ENCODE results near the gene C1D.

C1D gene

GRCh38 chr2:68057658-68058396 is 5.0 kb downstream of the C1D start:
- no peak for DNase-seq

DNA sequence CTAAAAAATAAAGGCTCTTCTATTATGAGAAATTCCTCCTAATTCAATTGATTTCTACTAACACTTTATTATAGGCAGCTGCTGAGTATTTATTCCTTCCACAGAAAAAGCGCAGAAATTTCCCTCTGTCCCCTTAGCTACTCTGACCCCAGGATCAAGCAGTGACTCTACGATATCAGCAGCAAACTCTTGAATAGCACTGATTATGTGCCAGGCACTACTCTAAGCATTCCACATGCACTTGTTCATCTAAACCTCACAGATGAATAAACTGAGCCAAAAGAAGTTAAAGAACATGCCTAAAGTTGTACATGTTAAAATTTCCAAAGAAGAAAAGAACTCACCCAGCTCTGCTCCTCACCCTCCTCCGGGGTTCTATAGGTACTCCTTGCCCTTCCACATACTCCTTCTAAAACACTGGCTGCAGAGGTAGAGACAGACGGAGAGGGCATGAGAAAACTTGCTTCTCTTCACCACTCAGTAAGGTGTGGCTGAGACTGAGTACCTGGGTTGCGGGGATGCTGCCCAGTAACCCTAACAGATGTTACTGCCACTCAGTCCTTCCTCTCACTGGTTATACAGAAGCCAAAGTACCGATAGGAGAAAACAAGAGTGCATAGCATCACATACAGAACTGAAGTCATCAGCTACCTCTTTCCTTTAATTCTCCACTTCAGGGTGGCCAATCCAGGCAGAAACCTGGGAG is 9.9 kb downstream of the C1D start:
- DNase-seq: no peak

DNA sequence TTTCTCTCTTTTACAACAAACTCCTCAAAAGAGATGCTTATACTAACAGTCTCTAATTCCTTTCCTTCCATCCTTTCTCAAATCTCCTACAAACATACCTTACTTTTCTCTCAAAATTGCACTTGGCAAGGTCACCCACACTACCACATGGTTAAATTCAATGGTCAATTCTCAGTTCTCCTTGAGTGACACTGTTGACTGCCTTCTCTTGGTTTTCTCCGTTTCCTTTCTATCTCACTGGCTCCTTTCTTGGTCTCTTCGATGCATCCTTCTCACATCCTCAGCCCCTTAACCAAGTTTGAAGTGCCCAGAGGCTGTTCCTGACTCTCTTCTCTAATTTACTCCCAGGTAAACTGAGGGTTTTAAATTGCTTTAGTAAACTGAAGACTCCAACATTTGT is 12.5 kb downstream of the C1D start:
- no peak for DNase-seq

DNA sequence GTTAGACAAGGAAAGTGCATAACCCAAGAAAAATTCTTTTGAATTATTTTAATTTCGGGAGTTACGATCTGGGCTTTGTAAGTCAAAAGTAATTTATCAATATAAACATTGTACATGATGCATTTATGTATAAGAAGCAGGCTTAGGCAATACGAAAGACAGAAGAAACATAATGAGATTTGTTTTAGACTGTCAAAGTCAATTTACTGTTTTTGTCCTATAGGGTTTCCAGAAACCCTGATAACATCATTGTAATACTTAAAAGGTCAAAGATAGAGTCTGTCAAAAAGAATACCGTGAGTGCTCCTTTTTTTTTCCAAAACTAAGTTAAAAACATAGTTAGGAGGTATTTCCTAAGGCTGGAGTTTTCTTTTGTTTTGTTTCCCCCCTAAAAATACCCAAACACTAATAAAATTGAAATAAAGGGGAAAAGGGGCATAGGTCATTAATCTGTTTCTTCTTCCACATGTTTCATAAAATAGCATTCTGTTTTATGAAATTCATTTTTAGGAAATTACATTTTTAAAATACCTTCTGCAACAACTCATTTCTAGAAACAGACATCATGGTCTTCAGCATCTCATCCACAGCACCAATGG is 16.1 kb downstream of the C1D start:
- no peak for DNase-seq

GRCh38 chr2:68046224-68046623 is 16.6 kb downstream of the C1D start:
- no peak for DNase-seq

DNA sequence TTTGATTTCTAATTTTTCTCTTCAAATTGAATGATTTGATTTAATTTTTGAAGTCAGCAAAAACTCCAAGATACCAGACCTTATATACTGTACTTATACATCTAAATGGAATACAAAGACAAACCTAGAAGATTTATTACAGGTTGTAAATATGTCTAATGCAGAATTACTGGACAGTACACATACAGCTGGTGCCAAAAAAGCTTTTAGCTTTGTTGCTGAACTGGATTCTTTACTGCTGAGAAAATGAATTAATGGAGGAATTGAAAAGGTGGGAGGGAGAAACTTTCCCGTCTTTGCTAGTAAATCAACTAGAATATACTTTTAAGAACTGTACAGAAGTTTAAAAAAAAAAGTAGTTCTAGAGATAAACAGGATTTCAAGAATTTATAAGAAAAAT is 17.5 kb downstream of the C1D start:
- no peak for DNase-seq

- no peak for DNase-seq
Observed at GRCh38 chr2:68044099-68044498, 18.7 kb downstream of the C1D start.

DNA sequence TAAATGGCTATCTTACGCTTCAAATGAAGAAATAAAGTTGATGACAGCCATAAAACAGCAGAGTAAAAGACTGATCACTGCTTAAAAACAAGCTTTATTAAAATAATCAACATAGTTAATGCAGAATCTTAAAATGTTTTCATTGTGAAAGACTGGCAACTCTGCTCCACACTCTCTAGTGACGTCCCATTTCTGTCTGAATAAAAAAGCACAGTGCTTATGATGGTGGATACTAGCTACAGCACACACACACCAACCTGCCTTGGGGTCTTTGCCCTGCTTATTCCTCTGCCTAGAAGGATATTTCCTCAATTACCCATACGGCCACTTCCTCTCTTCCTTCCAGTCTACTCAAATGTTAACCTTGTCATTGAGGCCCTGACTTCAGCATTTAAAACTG is 19.1 kb downstream of the C1D start:
- no peak for DNase-seq

DNA sequence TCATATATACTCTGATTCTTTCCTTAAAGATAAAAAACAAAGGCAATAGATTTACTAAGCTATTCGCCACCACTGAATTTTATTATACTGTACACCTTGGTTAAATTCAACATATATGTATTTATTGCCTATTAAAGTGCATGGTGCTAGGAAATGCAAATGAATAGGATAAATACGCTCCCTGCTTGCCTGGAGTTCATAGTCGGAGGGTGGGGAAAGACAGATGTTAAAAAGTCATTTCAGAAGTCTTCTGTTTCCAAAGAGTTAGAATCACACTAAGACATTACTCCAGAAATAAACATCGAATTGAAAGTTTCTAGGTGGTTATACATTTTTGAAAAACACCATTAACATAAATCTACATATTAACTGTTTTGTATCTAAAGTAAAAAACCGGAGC is 19.8 kb downstream of the C1D start:
- DNase-seq: no peak

DNA sequence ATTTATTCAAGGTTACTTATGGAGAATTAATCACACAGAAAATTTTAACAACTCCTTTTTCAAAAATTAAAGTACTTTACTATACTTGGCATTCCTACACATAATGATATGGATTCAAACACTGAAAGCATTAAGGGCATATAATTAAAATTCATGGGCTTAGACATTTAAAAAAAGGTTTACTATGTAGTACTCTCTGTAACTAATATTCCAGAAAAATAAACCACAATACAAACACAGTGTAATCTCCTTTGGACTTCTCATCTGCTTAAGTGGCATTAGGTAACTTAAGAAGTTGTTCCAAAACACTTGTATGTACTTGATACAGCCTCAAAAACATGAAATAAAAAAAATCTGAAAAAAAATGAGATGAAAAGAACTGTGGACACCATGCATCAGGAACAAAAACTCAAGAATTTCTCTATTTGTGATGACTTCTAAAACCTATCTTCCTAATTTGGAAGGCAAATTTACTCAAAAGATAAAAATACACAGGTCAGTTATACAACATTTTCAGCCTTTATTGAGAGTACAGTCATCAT is 21.0 kb downstream of the C1D start:
- no peak for DNase-seq

DNA sequence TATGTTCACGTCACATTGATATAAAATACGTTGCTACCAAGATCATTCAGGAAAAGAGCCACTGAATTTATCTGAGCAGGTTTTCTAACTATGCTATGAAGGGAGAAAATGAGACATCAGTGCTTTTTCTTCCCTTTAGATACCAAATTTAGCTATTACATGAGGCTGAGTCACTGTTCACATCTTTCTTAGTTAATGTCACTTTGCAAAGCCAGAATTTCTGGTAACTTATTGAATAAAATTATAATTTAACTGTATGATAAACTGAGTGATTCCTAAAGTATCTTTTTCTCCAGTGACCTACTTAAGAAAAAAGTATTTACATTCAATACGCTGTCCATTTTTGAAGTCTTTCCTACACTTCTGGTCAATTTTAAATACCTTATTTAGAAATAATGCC is 22.7 kb downstream of the C1D start:
- DNase-seq: no peak

DNA sequence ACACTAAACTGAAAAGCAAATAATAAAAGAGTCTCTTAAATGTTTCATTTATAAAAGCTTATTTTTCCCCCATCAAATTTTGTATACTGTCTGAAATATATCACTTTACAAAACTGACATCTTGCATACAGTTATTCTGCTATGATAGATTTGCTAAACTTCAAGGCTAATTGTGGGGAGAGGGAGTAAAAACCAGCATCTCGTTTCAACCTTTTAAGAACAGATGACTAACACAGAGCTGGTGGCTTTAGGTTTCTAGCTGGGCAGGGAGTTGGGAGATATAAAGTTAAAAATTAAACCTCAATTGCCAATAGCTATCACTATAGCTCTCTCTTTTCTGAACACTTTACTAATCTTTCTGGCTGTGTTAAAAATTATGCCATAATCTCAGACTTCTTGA is 23.5 kb downstream of the C1D start:
- no peak for DNase-seq

DNA sequence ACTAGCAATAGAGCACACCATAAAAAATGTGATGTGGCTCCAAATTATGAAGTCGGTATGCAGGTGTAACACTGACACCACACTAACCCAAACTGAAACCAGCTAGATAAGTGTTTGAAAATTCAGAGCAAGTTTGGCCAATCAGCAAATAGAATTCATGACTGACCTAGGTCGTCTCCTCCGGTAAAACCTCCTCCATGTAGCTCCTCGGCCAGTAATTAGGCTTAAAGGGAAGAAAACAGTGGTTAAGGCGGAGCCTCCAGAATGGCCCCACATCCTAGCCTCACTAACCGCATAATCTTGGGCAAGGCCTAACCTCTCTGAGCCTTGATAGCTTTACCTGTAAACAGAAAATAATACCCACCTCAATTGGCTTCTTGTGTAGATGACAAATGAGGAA is 30.1 kb downstream of the C1D start:
- DNase-seq: no peak

DNA sequence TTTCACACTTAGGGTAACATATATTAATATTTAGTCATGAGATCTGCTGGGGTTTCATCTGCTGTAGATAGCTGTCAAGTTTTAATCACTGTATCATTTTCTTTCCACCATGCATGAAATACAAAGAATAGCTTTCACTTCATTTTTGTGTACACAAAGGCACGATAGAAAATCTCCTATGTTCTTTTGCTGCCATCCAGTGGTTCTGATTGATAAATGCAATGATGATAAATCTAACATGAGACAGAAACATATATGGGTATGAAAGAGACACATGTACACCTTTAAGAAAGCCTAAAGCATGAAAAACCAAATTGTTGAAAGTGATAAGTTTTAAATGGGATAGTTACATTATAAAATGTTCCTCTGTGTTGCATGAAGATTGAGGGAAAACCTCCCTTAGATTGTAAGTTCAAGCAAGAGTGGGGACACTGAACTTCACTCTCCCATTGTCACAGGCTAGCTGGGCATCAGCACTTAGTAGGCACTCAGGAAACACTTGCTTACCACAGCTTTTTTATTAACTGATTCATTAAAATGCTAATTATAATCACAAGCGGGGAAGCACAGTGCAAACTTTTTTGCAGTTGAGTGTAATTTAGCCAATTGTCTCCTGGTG is 31.2 kb downstream of the C1D start:
- peak in 1 of 2 donors; percentile 69 for DNase-seq

DNA sequence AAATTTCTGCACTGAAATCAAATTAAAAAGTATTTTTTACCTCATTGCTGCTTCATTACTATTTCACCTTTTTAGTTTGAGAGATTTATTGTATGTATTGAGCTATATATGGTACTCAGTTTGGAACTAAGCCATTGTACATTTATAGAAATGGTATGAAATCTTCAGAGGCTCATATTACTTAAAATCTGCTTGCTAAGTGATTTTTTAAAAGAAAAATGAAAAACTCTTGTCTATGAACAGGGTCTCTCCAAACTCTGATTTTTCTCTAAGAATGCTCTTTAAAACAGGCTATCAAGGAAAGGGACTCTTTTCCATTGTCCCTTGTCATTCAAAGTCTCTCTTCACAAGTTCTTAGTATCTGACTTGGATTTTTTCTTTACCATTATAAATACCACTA is 31.8 kb downstream of the C1D start:
- no peak for DNase-seq

DNA sequence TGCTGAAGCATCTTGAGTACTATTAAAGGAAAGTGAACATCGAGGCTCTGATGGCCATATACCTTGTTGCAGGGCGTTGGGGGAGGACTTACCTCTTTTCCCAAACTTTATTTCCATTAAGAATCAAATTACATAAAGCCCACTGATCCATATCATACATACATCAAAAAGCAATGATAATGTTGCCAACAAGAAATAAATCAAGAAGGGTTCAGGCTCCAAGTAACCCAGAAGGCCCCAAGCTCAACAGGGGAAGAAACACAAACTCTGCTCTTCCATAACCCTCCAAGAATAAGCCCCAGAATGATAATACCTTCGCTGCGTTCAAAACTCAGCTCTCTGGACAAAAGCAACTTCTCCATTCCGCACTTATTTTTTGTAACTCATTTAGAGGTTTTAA is 32.3 kb downstream of the C1D start:
- DNase-seq: no peak

DNA sequence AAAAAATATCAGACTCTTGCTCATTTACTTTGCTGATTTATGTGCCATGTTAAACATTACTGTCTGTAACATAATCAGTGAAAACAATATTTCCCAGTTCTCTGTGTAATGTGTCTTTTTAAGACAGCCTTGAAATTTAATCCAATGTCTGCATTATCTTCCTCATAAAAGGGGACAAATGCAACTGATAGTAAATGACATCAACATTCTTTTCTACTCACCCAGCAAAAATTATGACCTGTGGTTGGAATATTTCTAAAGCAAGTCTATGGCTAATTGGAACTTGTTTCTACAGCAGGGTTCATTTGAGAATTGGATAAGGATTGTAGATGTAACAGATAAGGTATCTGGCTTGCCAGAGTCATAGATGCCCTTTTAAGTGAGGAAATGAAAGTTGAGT is 34.8 kb downstream of the C1D start:
- no peak for DNase-seq

DNA sequence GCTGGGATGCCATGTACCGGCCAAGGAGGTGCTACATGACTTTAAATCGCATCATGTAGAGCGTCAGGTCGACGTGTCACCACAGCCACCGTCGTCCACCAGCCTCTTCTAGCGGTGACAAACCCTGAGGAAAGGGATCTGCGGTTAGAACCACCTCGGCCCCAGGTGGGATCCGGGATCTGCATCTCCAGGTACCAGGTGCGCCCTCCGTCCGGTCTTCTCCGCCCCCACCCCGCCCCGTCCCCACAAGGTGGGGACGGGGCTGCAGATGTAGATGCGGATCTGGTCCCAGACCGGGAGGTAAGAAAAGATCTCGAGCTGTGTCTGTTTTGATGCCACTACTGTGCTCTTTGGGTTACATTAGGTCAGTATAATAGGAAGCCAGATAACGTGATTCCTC is 38.4 kb downstream of the C1D start:
- no peak for DNase-seq

- DNase-seq: no peak
Observed at GRCh38 chr2:68023904-68024303, 38.9 kb downstream of the C1D start.

DNA sequence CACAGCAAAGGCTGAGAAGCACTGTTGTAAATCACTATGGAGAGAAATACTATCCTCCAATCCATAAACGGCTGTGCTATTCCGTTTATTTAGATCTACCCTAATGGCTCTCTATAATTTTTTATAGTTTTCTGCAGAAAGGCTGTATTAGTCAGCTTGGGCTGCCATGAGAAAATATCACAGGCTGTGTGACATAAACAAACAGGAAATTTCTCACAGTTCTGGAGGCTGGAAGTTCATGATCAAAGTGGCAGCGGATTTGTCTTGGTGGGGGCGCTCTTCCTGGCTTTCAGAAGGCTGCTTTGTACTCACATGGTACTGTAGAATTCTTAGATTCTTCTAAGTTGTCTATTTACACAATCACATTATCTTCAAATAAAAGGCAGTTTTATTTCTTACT is 44.1 kb downstream of the C1D start:
- DNase-seq: no peak

- DNase-seq: no peak
Observed at GRCh38 chr2:68009526-68009925, 53.3 kb downstream of the C1D start.

DNA sequence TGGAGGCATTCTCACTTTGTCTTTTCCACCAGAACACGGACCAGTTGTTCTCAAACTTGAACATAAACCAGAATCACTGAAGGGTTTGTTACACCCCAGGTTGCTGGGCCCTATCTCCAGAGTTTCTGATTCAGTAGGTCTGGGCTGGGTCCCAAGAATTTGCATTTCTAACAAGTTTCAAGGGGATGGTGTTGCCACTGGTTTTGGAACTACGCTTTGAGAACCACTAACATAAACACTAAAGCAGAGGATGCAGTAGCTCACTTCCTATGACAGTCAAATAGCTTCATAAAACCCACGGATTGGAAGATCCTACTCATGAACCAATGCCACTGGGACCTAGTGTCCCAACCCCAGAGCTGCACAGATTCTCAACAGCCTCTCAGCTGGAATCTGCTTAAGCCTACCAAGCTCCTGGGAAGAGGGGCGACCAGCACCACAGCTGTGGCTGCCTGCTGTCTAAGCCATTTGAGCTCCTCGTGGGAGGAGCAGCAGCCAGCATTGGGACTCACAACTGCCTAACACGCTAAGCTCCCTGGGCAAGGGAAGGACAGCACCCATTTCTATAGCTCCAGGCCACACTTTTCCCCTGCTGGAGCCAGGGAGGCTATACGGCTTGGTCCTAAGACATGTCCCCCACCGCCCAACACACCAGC is 62.5 kb downstream of the C1D start:
- no peak for DNase-seq

GRCh38 chr2:67999332-67999731 is 63.5 kb downstream of the C1D start:
- no peak for DNase-seq

Measured in hippocampal formation (tissue), 2 donors.